A549 (cell line): ENCODE results near the gene TSPYL1. TPM values are rescaled to one million over a fixed set of nuclear protein-coding genes. Genes with fewer than 3 reads are reported as not detected.
"Not testable (repeated sequence)": the region's sequence is repeated elsewhere in the genome, so short reads cannot be mapped to it uniquely, and the experiment has no call there.

Experiments
- ATAC-seq, 2 experiments: fragments of 200-7000 bp in 1 of 2; fragments of >200 bp in 1 of 2; cut with Nextera tagmentation in 1 of 2; cut with Tn5 transposase in 1 of 2; 3 replicates each; pipeline versions ENCODE4 v1.8.0 to v1.9.1; 2018 to 2020; ENCODE audit warnings: mild to moderate bottlenecking in 1 of 2, moderate library complexity in 1 of 2
- CTCF ChIA-PET: fragments of 300-600 bp; sonication (Branson Sonifier 250); formaldehyde crosslinking; extraction: SDS; loops from one replicate; lab custom pipeline; 2021; ENCODE audit warnings: antibody characterized with exemption, inconsistent platforms; lab: Yijun Ruan, JAX
- POLR2A ChIA-PET: fragments of 350-600 bp; formaldehyde crosslinking; extraction: SDS; loops from one replicate; lab custom pipeline; 2021; ENCODE audit warnings: antibody characterized with exemption, inconsistent platforms; lab: Yijun Ruan, JAX
- DNase-seq, 2 experiments: peaks; one replicate each; pipeline versions ENCODE4 v3.0.0 to v3.0.0-alpha.2; 2011 to 2016; ENCODE audit warnings: low read depth in 1 of 2, low spot score in 1 of 2
- FAIRE-seq: peaks from 2 replicates; lab custom pipeline; 2011; peaks lifted over from hg19 to GRCh38; lab: Jason Lieb, UNC
- H3K27ac ChIP-seq, 2 experiments: fragments of >200 bp; sonication (Bioruptor Twin); formaldehyde crosslinking; 3 replicates each; pipeline ENCODE4 v1.5.1; 2016 to 2017
- H3K4me1 ChIP-seq: fragments of >200 bp; sonication (Bioruptor Twin); formaldehyde crosslinking; 3 replicates; pipeline ENCODE4 v1.6.1; 2016
- H3K4me2 ChIP-seq: fragments of >200 bp; sonication (Bioruptor Twin); formaldehyde crosslinking; 3 replicates; pipeline ENCODE4 v1.6.1; 2016
- H3K4me3 ChIP-seq: fragments of >200 bp; sonication (Bioruptor Twin); formaldehyde crosslinking; 3 replicates; pipeline ENCODE4 v1.5.1; 2016
- H3K9me3 ChIP-seq: fragments of >200 bp; sonication (Bioruptor Twin); formaldehyde crosslinking; 3 replicates; pipeline ENCODE4 v1.6.1; 2016
- CBX8 ChIP-seq: fragments of 200-600 bp; sonication (generic); IDR thresholded peaks from 2 replicates; pipeline ENCODE4 v1.6.1; 2016
- EHF ChIP-seq: fragments of 250-450 bp; sonication (Bioruptor Pico); IDR thresholded peaks from 2 replicates; pipeline ENCODE4 v1.5.0; 2020; ENCODE audit warnings: mild to moderate bottlenecking
- ESRRA ChIP-seq: fragments of 150-350 bp; IDR thresholded peaks from 2 replicates; pipeline ENCODE4 v1.6.1; 2014; ENCODE audit warnings: mild to moderate bottlenecking, low read length, borderline replicate concordance
- FOSL2 ChIP-seq, 2 experiments: fragments of 450-650 bp in 1 of 2; fragments of >200 bp in 1 of 2; sonication (Bioruptor Twin) in 1 of 2; formaldehyde crosslinking; IDR thresholded peaks; 2 replicates each; pipeline versions ENCODE4 v1.5.0 to v1.6.1; 2016 to 2020; ENCODE audit warnings: mild to moderate bottlenecking in 1 of 2, moderate library complexity in 1 of 2
- FOXS1 ChIP-seq: fragments of 250-450 bp; sonication (Bioruptor Pico); IDR thresholded peaks from 2 replicates; pipeline ENCODE4 v1.5.0; 2020; ENCODE audit warnings: mild to moderate bottlenecking, moderate library complexity
- HOXA7 ChIP-seq: fragments of 250-450 bp; sonication (Bioruptor Pico); IDR thresholded peaks from 2 replicates; pipeline ENCODE4 v1.5.0; 2020; ENCODE audit warnings: mild to moderate bottlenecking, moderate library complexity
- JUN ChIP-seq, 2 experiments: fragments of >200 bp; sonication (Bioruptor Twin); formaldehyde crosslinking; IDR thresholded peaks; 2 replicates in 1 of 2; 3 replicates in 1 of 2; pipeline ENCODE4 v1.6.1; 2016 to 2017
- NFE2L2 ChIP-seq: fragments of 150-350 bp; conservative IDR thresholded peaks from 2 replicates; pipeline ENCODE4 v1.6.1; 2014; ENCODE audit warnings: low read length
- NPAS2 ChIP-seq: fragments of 250-450 bp; sonication (Bioruptor Pico); IDR thresholded peaks from 2 replicates; pipeline ENCODE4 v1.8.0; 2022; ENCODE audit warnings: mild to moderate bottlenecking, moderate library complexity, borderline replicate concordance
- RNF2 ChIP-seq: fragments of 200-600 bp; sonication (generic); IDR thresholded peaks from 2 replicates; pipeline ENCODE4 v1.6.1; 2016; ENCODE audit warnings: low read depth, mild to moderate bottlenecking, antibody characterized with exemption, moderate library complexity, borderline replicate concordance
- TP53 ChIP-seq: fragments of 250-450 bp; sonication (Bioruptor Pico); IDR thresholded peaks from 2 replicates; pipeline ENCODE4 v1.5.0; 2021; ENCODE audit warnings: mild to moderate bottlenecking, moderate library complexity
- ZC3H11A ChIP-seq: fragments of 450-650 bp; IDR thresholded peaks from 2 replicates; pipeline ENCODE4 v1.6.1; 2014; ENCODE audit warnings: antibody characterized with exemption, mild to moderate bottlenecking
- WGBS: methylation state at CpG from one replicate; pipeline ENCODE4 v1.1.6; 2017; ENCODE audit errors: missing lambda C conversion rate; 5-methylcytosine and 5-hydroxymethylcytosine counted together
- polyA plus RNA-seq, 4 experiments: library from polyadenylated mRNA; depleted of rRNA in 3 of 4; stranded (reverse); fragments of >200 nt; fragmentation: RNase III in 1 of 4; extraction: RNeasy Plus Mini Kit Qiagen cat#74134 plus additional on column Dnase treatment in 1 of 4; gene quantifications; 2 replicates in 3 of 4; 3 replicates in 1 of 4; pipeline ENCODE4 v1.2.3, GENCODE V29; 2011 to 2017
- TF ChIP-seq, protein P1 (sequence below): IDR thresholded peaks from 2 replicates; pipeline ENCODE4 v1.6.1; 2012
- TF ChIP-seq, protein P2 (sequence below): fragments of >200 bp; sonication (Bioruptor Twin); formaldehyde crosslinking; IDR thresholded peaks from 3 replicates; pipeline ENCODE4 v1.6.1; 2016
- TF ChIP-seq, protein P3 (sequence below): fragments of 200-600 bp; sonication (generic); IDR thresholded peaks from 2 replicates; pipeline ENCODE4 v1.6.1; 2016; ENCODE audit warnings: antibody characterized with exemption, mild to moderate bottlenecking, moderate library complexity
- TF ChIP-seq, protein P4 (sequence below): fragments of >200 bp; sonication (Bioruptor Twin); formaldehyde crosslinking; IDR thresholded peaks from 3 replicates; pipeline ENCODE4 v1.5.1; 2016
- TF ChIP-seq, protein P5 (sequence below): fragments of 250-450 bp; sonication (Bioruptor Pico); IDR thresholded peaks from 2 replicates; pipeline ENCODE4 v1.5.0; 2021; ENCODE audit warnings: mild to moderate bottlenecking, moderate library complexity, borderline replicate concordance

The TSPYL1 gene
- polyA plus RNA-seq, 2 of the 4 experiments (the other 2 are of a cell fraction) = 31.8 to 32.5 TPM

DNA sequence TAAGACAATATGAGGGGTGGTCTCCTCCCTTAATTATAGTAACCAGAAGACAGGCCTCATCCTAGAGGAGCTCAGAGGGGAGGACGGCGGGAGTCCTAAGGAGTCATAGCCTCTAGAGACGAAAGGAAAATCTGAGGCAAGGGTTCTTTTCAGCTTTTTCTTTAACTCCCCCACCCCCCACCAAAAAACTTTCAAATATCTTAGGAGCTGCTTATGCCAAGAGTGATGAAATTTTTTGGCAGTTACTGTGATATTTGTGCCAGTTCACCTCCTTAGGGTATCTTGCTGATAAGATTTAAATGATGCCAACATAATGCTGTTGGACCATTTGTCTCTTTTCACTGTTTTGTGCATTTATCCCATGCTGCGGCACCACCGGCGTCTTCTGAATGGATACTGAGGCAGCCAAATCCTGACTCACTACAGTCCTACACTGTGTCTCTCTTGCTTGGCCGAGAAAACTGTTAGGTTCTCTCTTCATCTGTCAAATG lies 46.5 kb upstream of the TSPYL1 start:
- POLR2A ChIA-PET = no interaction called here
- FAIRE-seq = no peak
- Histone ChIP-seq H3K27ac (no peak overlapping the region), H3K4me2 (no peak overlapping the region), H3K9me3 (no peaks in the 10 kb centered on the region), H3K4me1 (no peaks in the 10 kb centered on the region), H3K4me3 (no peak overlapping the region)
- DNase-seq = no peak
- no peak for ATAC-seq
- WGBS = 78% methylated on average over 7 of the region's 7 CpGs
- TF ChIP-seq, protein P1, sequence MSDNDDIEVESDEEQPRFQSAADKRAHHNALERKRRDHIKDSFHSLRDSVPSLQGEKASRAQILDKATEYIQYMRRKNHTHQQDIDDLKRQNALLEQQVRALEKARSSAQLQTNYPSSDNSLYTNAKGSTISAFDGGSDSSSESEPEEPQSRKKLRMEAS = no peak
- TF ChIP-seq RNF2 (no peak), ZC3H11A (no peak), JUN (IDR thresholded peaks at IDR 0.05) (no peak), ESRRA (no peak), FOSL2 (IDR thresholded peaks at IDR 0.05) (no peak), FOSL2 (CRISPR knock-in tag; IDR thresholded peaks at IDR 0.05) (no peak), NPAS2 (CRISPR knock-in tag) (no peak), EHF (CRISPR knock-in tag) (no peak), HOXA7 (CRISPR knock-in tag) (no peak), NFE2L2 (no peak), FOXS1 (CRISPR knock-in tag) (no peak), CBX8 (no peak), TP53 (CRISPR knock-in tag) (no peak)
- TF ChIP-seq, protein P2, sequence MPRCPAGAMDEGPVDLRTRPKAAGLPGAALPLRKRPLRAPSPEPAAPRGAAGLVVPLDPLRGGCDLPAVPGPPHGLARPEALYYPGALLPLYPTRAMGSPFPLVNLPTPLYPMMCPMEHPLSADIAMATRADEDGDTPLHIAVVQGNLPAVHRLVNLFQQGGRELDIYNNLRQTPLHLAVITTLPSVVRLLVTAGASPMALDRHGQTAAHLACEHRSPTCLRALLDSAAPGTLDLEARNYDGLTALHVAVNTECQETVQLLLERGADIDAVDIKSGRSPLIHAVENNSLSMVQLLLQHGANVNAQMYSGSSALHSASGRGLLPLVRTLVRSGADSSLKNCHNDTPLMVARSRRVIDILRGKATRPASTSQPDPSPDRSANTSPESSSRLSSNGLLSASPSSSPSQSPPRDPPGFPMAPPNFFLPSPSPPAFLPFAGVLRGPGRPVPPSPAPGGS = no peak
- TF ChIP-seq, protein P3, sequence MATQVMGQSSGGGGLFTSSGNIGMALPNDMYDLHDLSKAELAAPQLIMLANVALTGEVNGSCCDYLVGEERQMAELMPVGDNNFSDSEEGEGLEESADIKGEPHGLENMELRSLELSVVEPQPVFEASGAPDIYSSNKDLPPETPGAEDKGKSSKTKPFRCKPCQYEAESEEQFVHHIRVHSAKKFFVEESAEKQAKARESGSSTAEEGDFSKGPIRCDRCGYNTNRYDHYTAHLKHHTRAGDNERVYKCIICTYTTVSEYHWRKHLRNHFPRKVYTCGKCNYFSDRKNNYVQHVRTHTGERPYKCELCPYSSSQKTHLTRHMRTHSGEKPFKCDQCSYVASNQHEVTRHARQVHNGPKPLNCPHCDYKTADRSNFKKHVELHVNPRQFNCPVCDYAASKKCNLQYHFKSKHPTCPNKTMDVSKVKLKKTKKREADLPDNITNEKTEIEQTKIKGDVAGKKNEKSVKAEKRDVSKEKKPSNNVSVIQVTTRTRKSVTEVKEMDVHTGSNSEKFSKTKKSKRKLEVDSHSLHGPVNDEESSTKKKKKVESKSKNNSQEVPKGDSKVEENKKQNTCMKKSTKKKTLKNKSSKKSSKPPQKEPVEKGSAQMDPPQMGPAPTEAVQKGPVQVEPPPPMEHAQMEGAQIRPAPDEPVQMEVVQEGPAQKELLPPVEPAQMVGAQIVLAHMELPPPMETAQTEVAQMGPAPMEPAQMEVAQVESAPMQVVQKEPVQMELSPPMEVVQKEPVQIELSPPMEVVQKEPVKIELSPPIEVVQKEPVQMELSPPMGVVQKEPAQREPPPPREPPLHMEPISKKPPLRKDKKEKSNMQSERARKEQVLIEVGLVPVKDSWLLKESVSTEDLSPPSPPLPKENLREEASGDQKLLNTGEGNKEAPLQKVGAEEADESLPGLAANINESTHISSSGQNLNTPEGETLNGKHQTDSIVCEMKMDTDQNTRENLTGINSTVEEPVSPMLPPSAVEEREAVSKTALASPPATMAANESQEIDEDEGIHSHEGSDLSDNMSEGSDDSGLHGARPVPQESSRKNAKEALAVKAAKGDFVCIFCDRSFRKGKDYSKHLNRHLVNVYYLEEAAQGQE = no peak
- TF ChIP-seq, protein P4, sequence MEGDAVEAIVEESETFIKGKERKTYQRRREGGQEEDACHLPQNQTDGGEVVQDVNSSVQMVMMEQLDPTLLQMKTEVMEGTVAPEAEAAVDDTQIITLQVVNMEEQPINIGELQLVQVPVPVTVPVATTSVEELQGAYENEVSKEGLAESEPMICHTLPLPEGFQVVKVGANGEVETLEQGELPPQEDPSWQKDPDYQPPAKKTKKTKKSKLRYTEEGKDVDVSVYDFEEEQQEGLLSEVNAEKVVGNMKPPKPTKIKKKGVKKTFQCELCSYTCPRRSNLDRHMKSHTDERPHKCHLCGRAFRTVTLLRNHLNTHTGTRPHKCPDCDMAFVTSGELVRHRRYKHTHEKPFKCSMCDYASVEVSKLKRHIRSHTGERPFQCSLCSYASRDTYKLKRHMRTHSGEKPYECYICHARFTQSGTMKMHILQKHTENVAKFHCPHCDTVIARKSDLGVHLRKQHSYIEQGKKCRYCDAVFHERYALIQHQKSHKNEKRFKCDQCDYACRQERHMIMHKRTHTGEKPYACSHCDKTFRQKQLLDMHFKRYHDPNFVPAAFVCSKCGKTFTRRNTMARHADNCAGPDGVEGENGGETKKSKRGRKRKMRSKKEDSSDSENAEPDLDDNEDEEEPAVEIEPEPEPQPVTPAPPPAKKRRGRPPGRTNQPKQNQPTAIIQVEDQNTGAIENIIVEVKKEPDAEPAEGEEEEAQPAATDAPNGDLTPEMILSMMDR = no peak
- TF ChIP-seq, protein P5, sequence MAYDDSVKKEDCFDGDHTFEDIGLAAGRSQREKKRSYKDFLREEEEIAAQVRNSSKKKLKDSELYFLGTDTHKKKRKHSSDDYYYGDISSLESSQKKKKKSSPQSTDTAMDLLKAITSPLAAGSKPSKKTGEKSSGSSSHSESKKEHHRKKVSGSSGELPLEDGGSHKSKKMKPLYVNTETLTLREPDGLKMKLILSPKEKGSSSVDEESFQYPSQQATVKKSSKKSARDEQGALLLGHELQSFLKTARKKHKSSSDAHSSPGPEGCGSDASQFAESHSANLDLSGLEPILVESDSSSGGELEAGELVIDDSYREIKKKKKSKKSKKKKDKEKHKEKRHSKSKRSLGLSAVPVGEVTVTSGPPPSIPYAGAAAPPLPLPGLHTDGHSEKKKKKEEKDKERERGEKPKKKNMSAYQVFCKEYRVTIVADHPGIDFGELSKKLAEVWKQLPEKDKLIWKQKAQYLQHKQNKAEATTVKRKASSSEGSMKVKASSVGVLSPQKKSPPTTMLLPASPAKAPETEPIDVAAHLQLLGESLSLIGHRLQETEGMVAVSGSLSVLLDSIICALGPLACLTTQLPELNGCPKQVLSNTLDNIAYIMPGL (CRISPR knock-in tag) = no peak
- CTCF ChIA-PET = interaction anchor here (1.9 kb wide), 1 partner anchor 118 kb away, joined by 4 read pairs; no protein-coding TSS in a partner anchor

DNA sequence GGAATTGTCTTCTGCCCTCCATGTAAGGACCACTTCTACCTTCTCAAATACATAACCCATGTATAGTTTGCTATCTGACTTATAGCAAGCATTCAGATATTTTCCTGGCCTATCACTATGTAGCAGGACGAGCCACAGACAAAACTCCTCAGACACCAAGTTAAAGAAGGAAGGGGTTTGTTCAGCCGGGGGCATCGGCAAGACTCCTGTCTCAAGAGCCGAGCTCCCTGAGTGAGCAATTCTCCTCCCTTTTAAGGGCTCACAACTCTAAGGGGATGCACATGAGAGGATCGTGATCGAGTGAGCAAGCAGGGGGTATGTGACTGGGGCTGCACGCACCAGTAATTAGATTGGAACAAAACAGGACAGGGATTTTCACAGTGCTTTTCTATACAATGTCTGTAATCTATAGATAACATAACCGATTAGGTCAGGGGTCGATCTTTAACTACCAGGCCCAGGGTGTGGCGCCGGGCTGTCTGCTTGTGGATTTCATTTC lies 46.0 kb upstream of the TSPYL1 start:
- DNase-seq, H3K9me3 ChIP-seq, H3K4me3 ChIP-seq, ATAC-seq, POLR2A ChIA-PET, FAIRE-seq, H3K4me2 ChIP-seq, H3K4me1 ChIP-seq, H3K27ac ChIP-seq: not testable (repeated sequence)
- CTCF ChIA-PET = interaction anchor here (1.9 kb wide), 1 partner anchor 119 kb away, joined by 4 read pairs; no protein-coding TSS in a partner anchor
- 78% methylated on average over 10 of the region's 11 CpGs for whole genome bisulfite sequencing
